ENCODE data around the gene MYO16.

Gene MYO16

DNA sequence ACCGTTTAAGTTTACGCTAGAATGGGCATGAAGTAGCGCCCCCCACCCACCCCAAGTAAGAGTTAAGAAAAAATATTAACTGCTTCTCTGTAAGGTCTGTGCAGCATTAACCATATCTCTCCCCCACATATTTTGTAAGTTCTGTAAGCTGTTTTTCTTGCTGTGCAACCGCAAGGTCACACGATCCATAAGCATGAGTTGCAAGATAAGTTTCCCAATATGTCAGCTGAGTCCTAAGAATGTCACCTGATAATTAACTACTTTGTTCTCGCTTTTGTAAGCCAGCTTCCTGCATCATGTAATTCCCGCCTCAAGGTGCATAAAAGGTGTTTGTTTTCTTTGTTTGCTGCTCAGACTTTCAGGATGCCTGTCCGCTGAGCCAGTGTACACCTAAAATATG, 187.0 kb downstream of the MYO16 start:
- Histone ChIP-seq H3K9me3 (ENCODE audit: control insufficient read depth, insufficient read depth, low read length) (no peaks in the 10 kb centered on the region), H3K27me3 (ENCODE audit: control insufficient read depth, low read length) (no peaks in the 10 kb centered on the region), H3K79me2 (ENCODE audit: control insufficient read depth, low read length) (no peaks in the 10 kb centered on the region), H3F3A (ENCODE audit: control insufficient read depth, insufficient read depth) (no peaks in the 10 kb centered on the region), H4K20me1 (ENCODE audit: control insufficient read depth, insufficient read depth, low read depth, low read length) (no peaks in the 10 kb centered on the region), H3K9me2 (replicated peaks; ENCODE audit: control insufficient read depth, low read length) (no peaks in the 10 kb centered on the region), H3K4me2 (ENCODE audit: low read length) (no peak overlapping the region), H3K4me3 (ENCODE audit: low read length) (no peak overlapping the region), H3K4me1 (ENCODE audit: control insufficient read depth, low read length) (no peaks in the 10 kb centered on the region), H3K36me3 (ENCODE audit: control insufficient read depth, low read length) (no peaks in the 10 kb centered on the region), H3K27ac (ENCODE audit: low read depth, low read length) (no peak overlapping the region)
- no peak for TF ChIP-seq EZH2phosphoT487 (IDR thresholded peaks at IDR 0.05; ENCODE audit: borderline replicate concordance, low read length)
- TF ChIP-seq, protein P1, sequence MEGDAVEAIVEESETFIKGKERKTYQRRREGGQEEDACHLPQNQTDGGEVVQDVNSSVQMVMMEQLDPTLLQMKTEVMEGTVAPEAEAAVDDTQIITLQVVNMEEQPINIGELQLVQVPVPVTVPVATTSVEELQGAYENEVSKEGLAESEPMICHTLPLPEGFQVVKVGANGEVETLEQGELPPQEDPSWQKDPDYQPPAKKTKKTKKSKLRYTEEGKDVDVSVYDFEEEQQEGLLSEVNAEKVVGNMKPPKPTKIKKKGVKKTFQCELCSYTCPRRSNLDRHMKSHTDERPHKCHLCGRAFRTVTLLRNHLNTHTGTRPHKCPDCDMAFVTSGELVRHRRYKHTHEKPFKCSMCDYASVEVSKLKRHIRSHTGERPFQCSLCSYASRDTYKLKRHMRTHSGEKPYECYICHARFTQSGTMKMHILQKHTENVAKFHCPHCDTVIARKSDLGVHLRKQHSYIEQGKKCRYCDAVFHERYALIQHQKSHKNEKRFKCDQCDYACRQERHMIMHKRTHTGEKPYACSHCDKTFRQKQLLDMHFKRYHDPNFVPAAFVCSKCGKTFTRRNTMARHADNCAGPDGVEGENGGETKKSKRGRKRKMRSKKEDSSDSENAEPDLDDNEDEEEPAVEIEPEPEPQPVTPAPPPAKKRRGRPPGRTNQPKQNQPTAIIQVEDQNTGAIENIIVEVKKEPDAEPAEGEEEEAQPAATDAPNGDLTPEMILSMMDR (IDR thresholded peaks at IDR 0.05; ENCODE audit: low read depth, low read length, poor library complexity, severe bottlenecking) = no peak

- Histone ChIP-seq H3K79me2 (ENCODE audit: control insufficient read depth, low read length) (no peaks in the 10 kb centered on the region), H3F3A (ENCODE audit: control insufficient read depth, insufficient read depth) (no peaks in the 10 kb centered on the region), H3K9me3 (ENCODE audit: control insufficient read depth, insufficient read depth, low read length) (no peaks in the 10 kb centered on the region), H3K27me3 (ENCODE audit: control insufficient read depth, low read length) (no peaks in the 10 kb centered on the region), H3K36me3 (ENCODE audit: control insufficient read depth, low read length) (no peaks in the 10 kb centered on the region), H3K4me3 (ENCODE audit: low read length) (no peak overlapping the region), H3K4me1 (ENCODE audit: control insufficient read depth, low read length) (no peaks in the 10 kb centered on the region), H3K9me2 (replicated peaks; ENCODE audit: control insufficient read depth, low read length) (no peaks in the 10 kb centered on the region; the same call in 1 of the 2 replicates), H3K4me2 (ENCODE audit: low read length) (no peak overlapping the region), H4K20me1 (ENCODE audit: control insufficient read depth, insufficient read depth, low read depth, low read length) (no peaks in the 10 kb centered on the region), H3K27ac (ENCODE audit: low read depth, low read length) (no peak overlapping the region)
- TF ChIP-seq, protein P1 (IDR thresholded peaks at IDR 0.05; ENCODE audit: low read depth, low read length, poor library complexity, severe bottlenecking) = no peak
- no peak for TF ChIP-seq EZH2phosphoT487 (IDR thresholded peaks at IDR 0.05; ENCODE audit: borderline replicate concordance, low read length)
These were observed 198.2 kb downstream of the MYO16 start for GRCh38 chr13:108827646-108828045.

DNA sequence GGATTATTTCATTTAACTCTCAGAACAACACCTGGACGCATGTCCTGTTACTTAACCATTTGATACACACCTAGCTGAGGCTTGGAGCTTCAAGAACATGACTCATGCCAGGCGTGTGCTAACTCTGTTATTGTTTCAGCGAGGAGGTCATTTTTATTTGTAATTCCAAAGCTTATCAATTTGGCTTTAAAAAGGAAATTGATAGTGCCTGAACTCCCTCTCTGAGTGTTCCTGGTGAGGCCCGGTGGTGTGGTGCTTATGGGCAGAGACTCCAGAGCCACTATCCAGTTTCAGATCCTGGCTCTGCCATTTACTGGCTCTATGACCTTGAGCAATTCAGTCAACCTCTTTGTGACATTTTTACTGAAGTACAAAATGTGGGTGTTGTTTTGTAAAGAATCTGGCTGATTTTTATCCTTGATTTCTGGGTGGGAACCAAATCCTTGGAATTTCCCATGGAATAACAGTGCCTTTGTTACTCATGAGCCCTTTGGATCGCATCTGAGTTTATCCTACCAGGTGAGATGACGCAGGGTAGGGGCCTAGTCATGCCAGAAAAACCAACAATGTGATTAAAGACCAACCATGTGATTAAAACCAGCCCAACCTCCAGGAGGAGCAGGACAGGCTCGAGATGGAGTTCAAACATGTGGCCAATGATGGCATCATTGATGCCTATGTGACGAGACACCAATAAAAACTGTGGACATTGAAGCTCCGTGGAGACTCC, 198.8 kb downstream of the MYO16 start:
- Histone ChIP-seq H3K9me3 (ENCODE audit: control insufficient read depth, insufficient read depth, low read length) (no peaks in the 10 kb centered on the region), H3K79me2 (ENCODE audit: control insufficient read depth, low read length) (no peaks in the 10 kb centered on the region), H3K4me1 (ENCODE audit: control insufficient read depth, low read length) (no peaks in the 10 kb centered on the region), H3F3A (ENCODE audit: control insufficient read depth, insufficient read depth) (no peaks in the 10 kb centered on the region), H3K36me3 (ENCODE audit: control insufficient read depth, low read length) (no peaks in the 10 kb centered on the region), H3K4me3 (ENCODE audit: low read length) (no peak overlapping the region), H3K27me3 (ENCODE audit: control insufficient read depth, low read length) (no peaks in the 10 kb centered on the region), H4K20me1 (ENCODE audit: control insufficient read depth, insufficient read depth, low read depth, low read length) (no peaks in the 10 kb centered on the region), H3K4me2 (ENCODE audit: low read length) (no peak overlapping the region), H3K27ac (ENCODE audit: low read depth, low read length) (no peak overlapping the region), H3K9me2 (replicated peaks; ENCODE audit: control insufficient read depth, low read length) (no peaks in the 10 kb centered on the region)
- TF ChIP-seq EZH2phosphoT487 (IDR thresholded peaks at IDR 0.05; ENCODE audit: borderline replicate concordance, low read length) = no peak
- TF ChIP-seq, protein P1 (IDR thresholded peaks at IDR 0.05; ENCODE audit: low read depth, low read length, poor library complexity, severe bottlenecking) = no peak
